ENCODE measurements around the gene ANO9.
A peak's percentile ranks its signal among the peaks of the same experiment; 100 is the strongest.
"Not testable (repeated sequence)": the region's sequence is repeated elsewhere in the genome, so short reads cannot be mapped to it uniquely, and the experiment has no call there.

The ANO9 gene

DNA sequence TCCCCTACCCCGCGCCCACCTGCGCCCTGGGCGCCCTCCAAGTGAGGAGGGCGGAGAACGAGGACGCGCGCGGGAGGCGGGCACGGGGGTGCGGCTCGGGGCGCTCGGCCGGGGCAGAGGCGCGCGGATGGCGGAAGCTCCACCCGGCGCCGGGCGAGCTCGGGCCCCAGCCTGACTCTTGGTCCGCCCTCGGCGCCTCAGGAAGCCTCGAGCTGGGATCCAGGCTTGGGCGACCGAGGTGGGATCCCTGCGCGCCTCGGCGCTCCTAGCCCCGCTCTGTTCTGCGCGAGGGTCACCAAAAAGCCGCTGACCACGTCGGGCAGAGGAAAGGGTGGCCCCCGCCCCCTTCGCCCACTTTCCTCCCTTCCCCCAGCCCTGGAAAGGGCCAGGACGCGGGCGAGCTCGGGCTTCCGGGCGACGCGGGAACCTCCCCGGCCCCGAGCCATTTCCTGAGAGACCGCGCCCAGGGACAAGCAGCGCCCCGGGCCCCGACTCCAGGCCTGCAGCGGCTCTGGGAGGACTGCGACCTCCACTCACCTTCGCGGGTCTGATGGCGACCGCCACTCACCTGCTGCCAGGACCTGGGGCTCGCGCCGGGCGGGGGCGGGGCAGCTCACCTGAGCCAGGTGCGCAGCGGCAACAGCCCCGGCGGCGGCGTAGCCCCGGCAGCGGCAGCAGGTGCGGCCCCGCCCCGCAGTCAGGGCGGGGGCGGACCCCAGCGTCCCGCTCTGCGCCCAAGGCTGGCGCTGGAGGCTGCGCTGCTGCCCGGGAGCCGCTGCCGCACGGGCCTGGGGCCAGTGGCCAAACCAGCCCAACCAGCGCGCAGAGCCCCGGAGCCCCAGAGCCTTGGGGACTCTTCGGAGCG lies 24.8 kb downstream of the ANO9 start:
- DNase-seq (ENCODE audit: low read depth, low spot score), result no peak

DNA sequence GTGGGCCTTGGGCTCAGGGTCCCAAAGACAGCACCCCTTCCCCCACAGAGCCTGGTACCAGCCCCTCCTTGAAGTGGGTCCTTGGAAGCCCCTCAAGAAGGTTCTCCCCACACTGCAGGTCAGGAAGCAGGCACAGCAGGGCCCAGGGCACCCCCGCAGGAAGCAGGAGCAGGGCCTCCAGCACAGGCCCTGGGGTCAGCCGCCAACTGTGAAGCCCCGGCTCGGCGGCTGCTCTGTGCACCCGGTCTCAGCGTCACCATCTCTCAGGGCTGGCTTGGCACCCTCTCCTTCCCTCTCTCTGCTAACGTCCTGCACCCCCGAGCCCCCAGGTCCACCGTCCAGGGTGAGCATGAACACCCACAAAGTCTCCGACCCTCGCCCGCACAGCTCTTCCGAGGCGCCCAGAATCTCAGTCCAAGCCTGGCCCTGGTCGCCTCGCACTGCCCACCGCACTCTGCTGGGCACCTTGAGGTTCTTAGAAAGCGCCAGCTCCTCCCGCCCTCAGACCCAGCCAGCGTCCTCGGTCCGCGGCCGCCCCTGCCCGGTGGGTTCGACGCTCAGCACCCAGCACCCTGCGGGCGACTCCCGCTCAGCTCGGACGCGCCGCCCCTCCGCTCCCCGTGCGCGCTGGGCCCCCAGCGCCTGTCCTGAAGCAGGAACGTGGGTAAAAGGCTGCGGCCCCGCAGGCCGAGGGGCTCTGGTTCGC lies 25.6 kb downstream of the ANO9 start:
- no peak for DNase-seq (ENCODE audit: low read depth, low spot score)

DNA sequence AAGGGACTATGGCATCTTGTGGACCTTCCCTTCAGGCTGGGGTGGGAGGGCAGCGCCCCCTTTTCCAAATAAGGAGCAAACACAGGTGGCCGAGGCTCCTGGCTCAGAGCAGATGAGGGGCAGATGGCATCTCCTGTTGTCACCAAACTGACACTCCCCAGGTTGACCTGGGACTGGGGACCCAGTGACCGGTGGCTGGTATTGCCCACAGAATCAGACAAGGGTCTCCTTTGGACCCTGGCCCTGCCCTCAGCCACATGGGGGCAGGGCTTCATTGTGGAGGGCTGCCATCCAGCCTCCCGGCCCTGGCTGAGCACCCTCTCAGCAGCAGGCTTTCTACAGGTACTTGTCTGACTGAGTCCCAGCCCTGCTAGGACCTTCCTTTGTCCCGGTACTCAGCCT lies 26.2 kb downstream of the ANO9 start:
- no peak for DNase-seq (ENCODE audit: low read depth, low spot score)

DNA sequence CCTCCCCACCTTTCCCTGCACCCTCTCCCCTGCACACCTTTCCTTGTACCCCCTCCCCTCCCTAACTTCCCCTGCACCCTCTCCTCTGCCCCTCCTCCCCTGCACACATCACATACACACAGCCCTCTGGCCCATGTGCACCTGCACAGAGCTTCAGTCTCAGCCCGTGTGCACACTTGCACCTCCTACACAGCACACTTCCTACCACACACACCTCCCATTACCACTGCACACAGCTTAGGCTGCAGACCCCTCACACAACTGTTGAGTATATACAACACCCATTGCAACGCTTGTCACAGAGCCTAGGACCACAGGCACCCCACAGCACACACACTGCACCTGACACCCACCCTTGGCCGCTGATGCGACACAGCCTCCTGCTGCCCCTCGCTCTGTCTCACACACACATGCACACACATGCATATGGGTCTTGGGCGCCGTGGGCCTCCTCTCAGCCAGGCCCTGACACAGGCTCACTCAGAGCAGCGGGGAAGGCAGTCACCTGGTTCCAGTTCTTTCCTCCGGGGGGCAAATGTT lies 27.4 kb downstream of the ANO9 start:
- DNase-seq (ENCODE audit: low read depth, low spot score), result no peak

DNA sequence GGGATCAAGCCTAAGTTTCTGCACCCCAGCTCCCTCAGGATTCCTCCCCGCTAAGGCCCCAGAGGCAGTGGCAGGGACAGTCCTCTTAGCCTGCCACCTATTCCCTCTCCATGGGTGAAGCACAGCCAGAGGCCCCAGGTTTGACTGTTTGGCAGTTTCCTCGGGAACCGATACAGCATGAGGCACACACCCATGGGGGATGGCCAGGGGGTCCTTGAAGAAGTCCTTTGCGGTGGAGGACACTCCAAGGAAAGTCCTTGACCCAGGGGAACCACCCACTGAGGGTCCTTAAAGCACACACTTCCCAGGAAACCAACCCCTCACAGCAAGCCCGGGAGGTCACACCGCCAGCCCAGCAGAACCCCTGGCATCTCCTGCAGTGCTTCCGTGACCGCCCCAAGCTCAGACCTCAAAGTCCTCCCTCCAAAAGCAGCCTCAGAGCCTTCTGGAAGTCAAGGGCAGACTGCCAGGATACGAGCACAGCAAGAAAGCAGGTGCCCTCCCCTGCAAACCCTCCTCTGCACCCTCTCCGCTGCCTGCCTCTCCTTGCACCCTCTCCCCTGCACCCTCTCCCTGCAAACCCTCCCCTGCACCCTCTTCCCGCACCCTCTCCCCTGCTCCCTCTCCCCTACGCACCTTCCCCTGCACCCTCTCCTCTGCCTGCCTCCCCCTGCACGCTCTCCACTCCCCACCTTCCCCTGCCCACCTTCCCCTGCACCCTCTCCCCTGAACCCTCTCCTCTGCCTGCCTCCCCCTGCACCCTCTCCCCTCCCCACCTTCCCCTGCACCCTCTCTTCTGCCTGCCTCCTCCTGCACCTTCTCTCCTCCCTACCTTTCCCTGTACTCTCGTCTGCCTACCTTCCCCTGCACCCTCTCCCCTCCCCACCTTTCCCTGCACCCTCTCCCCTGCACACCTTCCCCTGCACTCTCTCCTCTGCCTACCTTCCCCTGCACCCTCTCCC lies 28.4 kb downstream of the ANO9 start:
- no peak for DNase-seq (ENCODE audit: low read depth, low spot score)

DNA sequence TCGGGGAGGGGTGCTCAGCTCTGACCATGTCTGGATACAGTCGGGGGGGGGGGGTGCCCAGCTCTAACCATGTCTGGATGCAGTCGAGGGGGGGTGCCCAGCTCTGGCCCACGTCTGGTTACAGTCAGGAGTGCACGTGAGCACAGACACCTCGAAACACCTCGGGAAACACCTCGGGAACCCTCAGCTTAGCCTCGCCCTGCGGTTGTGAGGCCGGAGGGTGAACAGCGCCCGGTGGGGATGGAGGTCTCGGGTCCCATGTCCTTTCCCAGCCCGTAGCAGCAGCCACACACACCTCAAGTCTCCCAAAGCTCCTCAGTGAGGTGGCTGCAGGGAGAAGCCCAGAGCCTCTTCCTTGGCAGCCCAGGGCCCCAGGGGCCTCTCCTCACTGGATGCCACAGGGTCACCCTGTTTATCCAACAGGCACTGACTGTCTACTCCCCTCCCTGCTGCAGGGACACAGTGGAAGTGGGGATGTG lies 29.1 kb downstream of the ANO9 start:
- no peak for DNase-seq (ENCODE audit: low read depth, low spot score)

DNA sequence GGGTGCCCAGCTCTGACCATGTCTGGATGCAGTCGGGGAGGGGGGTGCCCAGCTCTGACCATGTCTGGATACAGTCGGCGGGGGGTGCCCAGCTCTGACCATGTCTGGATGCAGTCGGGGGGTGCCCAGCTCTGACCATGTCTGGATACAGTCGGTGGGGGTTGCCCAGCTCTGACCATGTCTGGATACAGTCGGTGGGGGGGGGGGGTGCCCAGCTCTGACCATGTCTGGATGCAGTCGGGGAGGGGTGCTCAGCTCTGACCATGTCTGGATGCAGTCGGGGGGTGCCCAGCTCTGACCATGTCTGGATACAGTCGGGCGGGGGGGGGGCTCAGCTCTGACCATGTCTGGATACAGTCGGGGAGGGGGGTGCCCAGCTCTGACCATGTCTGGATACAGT lies 30.3 kb downstream of the ANO9 start:
- not testable (repeated sequence) for DNase-seq (ENCODE audit: low read depth, low spot score)

DNA sequence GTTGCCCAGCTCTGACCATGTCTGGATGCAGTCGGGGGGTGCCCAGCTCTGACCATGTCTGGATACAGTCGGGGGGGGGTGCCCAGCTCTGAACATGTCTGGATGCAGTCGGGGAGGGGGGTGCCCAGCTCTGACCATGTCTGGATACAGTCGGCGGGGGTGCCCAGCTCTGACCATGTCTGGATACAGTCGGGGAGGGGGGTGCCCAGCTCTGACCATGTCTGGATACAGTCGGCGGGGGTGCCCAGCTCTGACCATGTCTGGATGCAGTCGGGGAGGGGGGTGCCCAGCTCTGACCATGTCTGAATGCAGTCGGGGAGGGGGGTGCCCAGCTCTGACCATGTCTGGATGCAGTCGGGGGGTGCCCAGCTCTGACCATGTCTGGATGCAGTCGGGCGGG lies 31.1 kb downstream of the ANO9 start:
- DNase-seq (ENCODE audit: low read depth, low spot score), result not testable (repeated sequence)

DNA sequence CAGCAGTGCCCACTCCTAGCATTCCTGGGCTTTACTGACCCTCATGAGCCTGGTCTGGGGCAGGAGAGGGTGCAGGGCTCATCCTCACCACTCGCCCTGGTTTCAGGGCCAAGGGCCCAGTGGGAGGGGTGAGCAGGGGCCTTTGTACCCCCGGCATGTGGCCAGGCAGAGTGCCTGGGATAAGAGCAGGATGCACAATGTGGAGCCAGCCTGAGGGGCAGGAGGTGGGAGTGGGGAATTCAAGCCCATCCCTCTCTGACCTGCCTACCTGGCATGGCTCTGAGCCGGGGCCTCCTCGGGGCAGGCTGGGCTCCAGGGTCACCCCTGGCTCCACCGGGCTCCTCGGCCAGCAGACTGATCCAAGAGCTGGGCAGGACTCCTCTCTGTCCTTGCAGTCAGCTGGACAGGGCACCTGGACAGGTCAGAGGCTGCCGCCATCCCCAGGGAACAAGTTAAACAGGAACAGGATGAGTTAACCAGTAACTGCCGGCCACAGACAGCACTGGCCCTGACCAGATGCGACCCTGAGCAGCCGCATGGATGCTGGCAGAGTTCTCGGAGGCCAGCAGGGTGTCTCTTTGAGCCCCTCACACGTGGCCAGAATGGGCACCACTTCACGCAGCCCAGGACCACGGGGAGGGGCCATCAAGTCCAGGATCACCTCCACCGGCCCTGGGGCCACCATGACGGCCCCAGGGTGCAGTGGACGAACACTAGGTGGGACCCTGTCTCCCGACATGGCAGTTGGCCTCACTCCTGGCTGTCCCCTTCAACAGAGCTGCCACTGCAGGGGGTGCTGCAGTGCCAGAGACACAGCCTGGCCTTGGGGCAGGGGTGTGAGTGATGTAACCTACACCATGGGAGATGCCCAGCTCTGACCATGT lies 32.0 kb downstream of the ANO9 start:
- no peak for DNase-seq (ENCODE audit: low read depth, low spot score)

DNA sequence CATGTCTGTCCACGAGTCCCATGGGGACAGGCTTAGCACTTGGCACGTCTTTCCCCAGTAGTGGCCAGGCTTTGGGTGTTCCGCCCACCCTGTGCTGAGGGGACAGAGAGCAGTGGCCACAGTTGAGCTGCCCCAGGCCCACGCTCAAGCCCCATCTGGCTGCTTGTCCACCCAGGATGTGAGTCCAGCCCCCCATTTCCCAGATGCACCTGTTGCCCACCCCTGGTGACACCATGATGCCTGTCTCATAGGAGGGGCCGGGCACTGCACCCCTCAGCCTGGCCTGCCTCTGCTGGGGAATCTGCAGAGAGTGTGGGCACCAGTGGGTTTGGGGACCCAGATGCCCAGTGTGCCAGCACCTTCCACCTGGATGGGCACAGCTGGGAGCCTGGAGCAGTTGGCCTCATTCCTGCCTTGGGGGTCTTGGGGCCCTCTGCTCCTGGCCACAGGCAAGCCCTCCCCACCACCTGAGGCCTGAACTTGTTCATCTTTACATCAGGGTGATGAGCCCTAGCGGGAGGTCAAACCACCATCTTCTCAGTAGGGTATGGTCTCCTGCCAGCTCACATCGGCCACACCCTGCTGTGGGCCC lies 32.7 kb downstream of the ANO9 start:
- DNase-seq (ENCODE audit: low read depth, low spot score), result no peak

DNA sequence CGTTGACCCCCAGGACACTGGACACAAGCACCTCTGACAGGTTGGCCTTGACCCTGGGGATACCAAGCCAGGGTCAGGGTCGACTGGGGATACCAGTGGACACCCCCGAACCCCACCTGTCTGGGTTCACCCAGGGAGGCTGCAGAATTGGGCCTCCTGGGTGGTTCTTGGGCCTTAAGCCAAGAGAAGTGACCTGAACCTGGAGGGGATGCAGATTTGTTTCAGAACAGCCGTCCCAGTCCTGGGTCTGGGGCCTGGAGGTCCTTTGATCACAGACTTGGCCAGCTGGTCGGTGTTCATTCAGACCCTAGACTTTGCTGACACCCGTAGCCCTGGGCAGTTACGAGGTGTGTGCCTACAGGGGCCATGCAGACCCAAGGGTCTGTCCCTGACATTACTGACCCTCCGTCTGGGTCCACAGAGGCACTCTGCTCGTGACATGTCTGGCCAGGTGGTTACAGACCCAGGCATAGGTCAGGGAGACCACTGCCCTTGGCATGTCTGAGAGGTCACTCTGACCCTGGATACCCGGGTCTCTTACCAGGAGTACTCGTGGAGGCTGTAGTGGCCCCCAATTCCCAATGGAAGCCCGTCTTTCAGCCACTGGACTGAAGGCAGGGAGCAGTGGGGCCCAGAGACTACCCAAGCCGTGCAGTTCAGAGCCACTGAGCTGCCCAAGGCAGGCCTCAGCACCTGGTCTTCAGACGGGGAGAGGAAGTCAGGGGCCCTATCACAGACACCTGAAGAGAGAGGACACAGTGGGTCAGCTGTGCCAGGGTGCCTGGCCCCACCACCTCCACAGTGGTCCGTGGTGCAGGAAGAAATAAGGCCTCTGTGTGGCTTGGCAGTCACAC lies 33.4 kb downstream of the ANO9 start:
- DNase-seq (ENCODE audit: low read depth, low spot score), result no peak

DNA sequence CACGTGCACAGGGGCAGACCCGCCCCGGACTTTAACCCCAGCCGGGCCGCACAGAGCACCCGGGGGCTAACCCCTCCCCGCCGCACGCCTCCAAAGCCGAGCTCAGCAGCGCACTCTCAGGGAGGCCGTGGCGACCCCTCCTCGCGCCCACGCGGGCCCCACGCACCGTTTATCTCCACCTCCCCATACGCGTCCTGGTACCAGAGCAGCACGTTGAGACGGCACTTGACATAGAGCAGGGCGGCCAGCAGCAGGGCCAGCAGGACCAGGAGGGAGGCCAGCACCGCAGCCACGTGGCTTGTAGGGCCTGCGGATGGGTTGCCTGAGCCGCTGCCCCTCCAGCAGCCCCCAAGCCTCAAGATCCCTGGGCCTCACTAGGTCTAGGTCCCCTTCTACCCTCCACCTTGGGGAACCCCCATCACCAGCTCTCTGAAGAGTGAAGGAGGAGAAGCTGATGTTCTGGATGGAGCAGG lies 34.1 kb downstream of the ANO9 start:
- DNase-seq (ENCODE audit: low read depth, low spot score), result no peak

DNA sequence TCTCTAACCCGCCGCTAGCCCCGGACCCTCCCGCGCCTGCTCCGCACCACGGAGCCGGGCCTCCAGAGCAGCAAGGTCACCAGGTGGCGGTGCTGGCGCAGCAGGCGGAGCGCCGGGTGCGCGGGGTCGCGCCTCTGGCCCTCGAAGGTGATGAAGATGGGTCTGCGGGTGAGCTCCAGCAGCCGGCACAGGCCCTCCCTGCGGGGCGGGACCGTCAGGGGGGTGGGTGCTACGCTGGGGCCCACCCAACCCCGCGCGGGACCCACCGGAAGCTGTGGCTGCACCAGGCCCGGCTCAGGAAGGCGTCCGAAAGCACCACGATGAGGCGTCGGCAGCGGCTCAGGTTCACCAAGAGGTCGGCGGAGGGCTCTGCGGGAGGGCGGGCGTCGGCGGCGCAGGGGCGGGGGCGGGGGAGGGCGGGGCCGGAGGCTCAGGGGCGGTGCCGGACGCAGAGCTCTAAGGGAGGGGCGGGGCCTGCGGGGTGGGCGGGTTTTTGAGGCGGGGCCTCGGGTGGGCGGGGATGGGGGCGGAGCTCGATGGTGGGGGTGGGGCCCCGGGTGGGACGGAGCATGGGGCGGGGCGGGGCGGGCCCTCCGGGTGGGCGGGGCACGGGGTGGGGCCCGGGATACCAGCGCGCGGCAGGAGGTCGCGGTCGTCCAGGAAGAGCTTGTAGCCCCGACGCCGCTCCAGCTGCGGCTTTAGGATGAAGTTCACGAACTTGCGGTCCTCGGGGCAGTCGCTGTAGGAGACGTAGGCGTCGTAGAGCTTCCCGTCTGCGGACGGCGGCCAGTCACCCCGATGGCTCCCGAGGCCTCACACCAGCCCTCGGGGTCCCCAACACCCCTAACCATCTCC lies 34.8 kb downstream of the ANO9 start:
- peak; percentile 80 for DNase-seq (ENCODE audit: low read depth, low spot score)

DNA sequence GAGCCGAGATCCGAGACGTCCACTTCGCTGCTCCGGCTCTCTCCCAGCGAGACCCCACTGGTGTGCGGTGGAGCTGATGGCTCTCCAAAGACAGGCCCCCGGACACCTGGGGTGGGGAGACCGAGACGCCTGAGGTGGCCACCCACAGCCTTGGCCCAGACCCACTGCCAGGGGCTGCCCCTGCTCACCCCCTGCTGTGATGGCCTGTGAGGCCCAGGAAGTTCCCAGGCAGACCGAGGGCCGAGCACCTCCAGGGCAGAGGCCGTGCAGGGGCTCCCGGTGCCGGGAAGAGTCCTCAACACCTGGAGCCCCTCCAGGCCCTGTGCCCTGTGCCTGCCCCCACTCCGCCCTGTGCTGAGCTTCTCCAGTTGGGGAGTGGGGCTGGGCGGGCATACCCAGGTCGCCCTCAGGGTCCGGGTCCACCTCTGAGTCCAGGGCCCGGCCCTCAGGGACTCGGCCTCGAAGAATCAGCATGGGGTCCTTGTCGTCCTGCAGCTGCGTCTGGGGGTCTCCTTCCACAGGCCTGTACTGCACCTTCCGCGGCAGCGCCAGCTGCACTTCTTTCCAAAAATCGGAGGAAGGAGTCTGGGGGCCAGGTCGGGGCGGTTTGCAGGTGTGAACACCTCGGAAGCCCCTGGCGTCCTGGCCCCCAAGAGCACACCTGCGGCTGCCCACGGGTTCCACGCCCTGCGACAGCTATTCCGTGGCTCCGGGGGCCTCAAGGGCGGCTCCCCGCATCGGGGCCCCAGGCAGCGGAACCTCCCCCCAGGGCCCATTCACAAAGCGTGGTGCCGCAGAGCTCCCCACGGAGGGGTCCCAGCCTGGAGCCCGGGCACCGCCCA lies 35.6 kb downstream of the ANO9 start:
- no peak for DNase-seq (ENCODE audit: low read depth, low spot score)

DNA sequence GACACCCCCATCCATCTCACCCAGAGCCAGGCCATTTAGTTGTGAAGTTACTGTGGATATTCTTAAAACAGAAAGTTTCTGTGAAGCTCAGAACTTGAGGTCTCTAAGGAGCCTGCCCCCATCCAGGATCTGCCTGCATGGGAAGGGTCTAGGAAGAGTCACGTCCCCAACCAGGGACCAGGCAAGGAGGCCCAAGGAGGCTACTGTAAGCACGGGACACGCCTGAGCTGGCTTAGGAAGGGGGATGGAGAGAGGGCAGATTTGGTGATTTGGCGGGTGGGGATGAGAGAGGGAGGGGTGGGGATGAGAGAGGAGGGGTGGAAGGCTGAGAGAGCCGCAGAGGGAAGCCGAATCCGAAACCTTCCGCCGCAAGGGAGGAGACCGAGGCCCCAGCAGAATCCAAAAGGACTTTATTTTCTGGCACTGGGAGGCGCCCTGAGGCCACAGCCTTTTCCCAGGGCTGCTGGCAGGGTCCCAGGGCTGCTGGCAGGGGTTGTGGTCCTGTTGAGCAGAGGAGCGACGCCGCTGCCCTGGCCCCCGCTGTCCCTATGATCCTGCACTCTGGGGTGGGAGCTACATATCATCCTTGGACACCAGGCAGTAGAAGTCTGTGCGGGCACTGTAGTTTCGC lies 36.4 kb downstream of the ANO9 start:
- no peak for DNase-seq (ENCODE audit: low read depth, low spot score)

DNA sequence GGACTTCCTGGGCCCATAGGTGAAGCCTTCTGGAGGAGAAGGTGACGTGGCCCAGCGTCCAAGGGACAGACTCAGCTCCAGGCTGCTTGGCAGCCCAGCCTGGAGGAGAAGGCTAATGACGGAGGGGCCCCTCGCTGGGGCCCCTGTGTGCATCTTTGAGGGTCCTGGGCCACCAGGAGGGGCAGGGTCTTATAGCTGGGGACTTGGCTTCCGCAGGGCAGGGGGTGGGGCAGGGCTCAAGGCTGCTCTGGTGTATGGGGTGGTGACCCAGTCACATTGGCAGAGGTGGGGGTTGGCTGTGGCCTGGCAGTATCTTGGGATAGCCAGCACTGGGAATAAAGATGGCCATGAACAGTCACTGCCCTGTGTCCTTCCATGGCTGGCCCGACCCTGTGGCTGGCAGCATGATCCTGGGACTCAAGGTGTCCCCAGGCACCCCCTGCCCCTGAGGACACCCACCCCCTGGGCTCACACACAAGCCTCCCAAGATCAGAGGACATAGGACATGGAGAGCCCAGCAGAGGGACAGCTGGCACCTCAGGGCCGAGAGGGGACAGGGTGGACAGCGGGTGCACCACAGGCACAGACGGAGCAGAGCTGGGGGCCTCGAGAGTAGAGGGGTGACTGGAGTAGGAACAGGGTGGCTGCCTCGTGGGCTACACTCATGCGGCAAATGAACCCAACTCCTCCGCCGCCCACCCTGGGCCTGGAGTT lies 37.1 kb downstream of the ANO9 start:
- DNase-seq (ENCODE audit: low read depth, low spot score), result no peak

Data from activated CD4-positive, CD25-positive, alpha-beta regulatory T cell treated with anti-CD3 and anti-CD28 coated beads, Interleukin-2, amount 50 U/mL, for 16 hours (primary cell).